ENCODE results near the gene RFX4.
"Not testable (repeated sequence)": the region's sequence is repeated elsewhere in the genome, so short reads cannot be mapped to it uniquely, and the experiment has no call there.

The RFX4 gene

DNA sequence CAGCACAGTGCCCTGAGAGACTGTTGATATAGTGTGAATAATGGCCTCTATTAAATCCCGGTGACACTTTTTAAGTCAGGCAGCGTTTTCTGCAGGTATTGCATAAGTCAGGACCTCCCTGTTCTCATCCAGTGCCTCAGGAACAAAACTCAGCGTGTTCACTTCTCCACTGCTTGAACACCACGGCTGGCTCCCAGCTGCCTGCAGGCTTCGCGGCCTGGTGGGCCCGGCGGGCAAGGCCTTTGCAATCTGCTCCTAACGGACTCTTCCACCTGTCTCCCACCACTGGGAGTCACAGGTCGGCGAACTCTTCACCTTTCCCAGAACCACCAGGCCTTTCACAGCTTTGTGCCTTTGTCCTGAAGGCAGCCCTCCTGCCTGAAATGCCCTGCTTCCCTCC lies 18.7 kb downstream of the RFX4 start:
- Histone ChIP-seq H3K36me3 (ENCODE audit: insufficient read depth) (no peaks in the 10 kb centered on the region), H4K20me1 (ENCODE audit: insufficient read depth) (no peaks in the 10 kb centered on the region), H3K79me2 (ENCODE audit: insufficient read depth, low read depth) (no peaks in the 10 kb centered on the region), H3K27me3 (ENCODE audit: insufficient read depth, low read depth) (no peaks in the 10 kb centered on the region), H3K4me1 (ENCODE audit: low read depth, poor library complexity, severe bottlenecking) (no peaks in the 10 kb centered on the region), H3K27ac (no peak overlapping the region), H3K4me2 (no peak overlapping the region), H3K4me3 (IDR thresholded peaks at IDR 0.05; ENCODE audit: insufficient read depth, low read depth, low read length) (no peak overlapping the region), H3K9ac (no peak overlapping the region), H2AFZ (ENCODE audit: low read depth) (no peak overlapping the region)
- TF ChIP-seq, protein P1, sequence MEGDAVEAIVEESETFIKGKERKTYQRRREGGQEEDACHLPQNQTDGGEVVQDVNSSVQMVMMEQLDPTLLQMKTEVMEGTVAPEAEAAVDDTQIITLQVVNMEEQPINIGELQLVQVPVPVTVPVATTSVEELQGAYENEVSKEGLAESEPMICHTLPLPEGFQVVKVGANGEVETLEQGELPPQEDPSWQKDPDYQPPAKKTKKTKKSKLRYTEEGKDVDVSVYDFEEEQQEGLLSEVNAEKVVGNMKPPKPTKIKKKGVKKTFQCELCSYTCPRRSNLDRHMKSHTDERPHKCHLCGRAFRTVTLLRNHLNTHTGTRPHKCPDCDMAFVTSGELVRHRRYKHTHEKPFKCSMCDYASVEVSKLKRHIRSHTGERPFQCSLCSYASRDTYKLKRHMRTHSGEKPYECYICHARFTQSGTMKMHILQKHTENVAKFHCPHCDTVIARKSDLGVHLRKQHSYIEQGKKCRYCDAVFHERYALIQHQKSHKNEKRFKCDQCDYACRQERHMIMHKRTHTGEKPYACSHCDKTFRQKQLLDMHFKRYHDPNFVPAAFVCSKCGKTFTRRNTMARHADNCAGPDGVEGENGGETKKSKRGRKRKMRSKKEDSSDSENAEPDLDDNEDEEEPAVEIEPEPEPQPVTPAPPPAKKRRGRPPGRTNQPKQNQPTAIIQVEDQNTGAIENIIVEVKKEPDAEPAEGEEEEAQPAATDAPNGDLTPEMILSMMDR (conservative IDR thresholded peaks at IDR 0.05; ENCODE audit: low read depth, low read length) = no peak

DNA sequence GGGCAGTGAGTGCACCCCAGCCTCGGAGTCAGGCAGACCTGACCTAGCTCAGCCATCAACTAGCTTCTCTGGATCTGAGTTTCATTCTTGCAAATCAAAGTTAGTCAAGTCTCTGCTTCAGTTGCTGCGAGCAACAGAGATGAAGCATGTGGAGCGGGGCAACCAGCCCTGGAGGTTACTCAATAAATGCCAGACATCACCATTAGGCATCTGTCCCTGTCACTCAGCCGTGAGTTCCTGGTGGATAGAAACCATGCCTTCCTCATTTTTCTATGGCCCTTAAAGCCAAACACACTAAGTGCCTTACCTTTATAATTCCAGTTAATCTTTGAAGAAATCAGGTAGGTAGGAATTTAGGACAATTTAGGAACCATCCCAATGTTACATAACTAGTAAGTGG lies 19.3 kb downstream of the RFX4 start:
- TF ChIP-seq, protein P1 (conservative IDR thresholded peaks at IDR 0.05; ENCODE audit: low read depth, low read length) = no peak
- no peaks in the 10 kb centered on the region for H3K4me1 ChIP-seq (ENCODE audit: low read depth, poor library complexity, severe bottlenecking)
- H3K27me3 ChIP-seq (ENCODE audit: insufficient read depth, low read depth) = no peaks in the 10 kb centered on the region
- H3K9ac ChIP-seq = no peak overlapping the region
- H2AFZ ChIP-seq (ENCODE audit: low read depth) = no peak overlapping the region
- H3K79me2 ChIP-seq (ENCODE audit: insufficient read depth, low read depth) = no peaks in the 10 kb centered on the region
- no peaks in the 10 kb centered on the region for H3K36me3 ChIP-seq (ENCODE audit: insufficient read depth)
- H4K20me1 ChIP-seq (ENCODE audit: insufficient read depth) = no peaks in the 10 kb centered on the region
- H3K27ac ChIP-seq = no peak overlapping the region
- no peak overlapping the region for H3K4me2 ChIP-seq
- H3K4me3 ChIP-seq (IDR thresholded peaks at IDR 0.05; ENCODE audit: insufficient read depth, low read depth, low read length) = no peak overlapping the region

DNA sequence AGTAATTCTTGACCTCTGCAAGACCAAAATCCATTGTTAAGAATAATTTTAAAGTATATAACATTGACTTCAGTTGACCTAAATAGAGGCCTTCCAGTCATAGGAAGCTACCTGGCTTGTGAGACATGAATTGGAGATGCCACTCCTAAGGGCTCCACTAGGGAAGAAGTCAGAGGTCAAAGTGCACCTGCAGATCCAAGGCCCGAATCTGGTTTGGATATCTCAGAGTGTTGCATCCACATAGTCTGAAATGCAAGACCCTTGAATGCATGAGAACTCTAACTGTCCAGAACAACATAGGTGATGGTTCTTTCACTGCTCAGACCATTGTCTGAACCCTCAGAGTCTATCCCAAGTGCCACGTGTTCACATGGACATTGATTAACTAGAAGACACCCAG lies 22.4 kb downstream of the RFX4 start:
- Histone ChIP-seq H2AFZ (ENCODE audit: low read depth) (no peak overlapping the region), H3K36me3 (ENCODE audit: insufficient read depth) (no peaks in the 10 kb centered on the region), H3K27ac (no peak overlapping the region), H3K4me2 (no peak overlapping the region), H3K4me1 (ENCODE audit: low read depth, poor library complexity, severe bottlenecking) (no peaks in the 10 kb centered on the region), H3K79me2 (ENCODE audit: insufficient read depth, low read depth) (no peaks in the 10 kb centered on the region), H4K20me1 (ENCODE audit: insufficient read depth) (no peaks in the 10 kb centered on the region), H3K9ac (no peak overlapping the region), H3K27me3 (ENCODE audit: insufficient read depth, low read depth) (no peaks in the 10 kb centered on the region), H3K4me3 (IDR thresholded peaks at IDR 0.05; ENCODE audit: insufficient read depth, low read depth, low read length) (no peak overlapping the region)
- TF ChIP-seq, protein P1 (conservative IDR thresholded peaks at IDR 0.05; ENCODE audit: low read depth, low read length) = no peak

DNA sequence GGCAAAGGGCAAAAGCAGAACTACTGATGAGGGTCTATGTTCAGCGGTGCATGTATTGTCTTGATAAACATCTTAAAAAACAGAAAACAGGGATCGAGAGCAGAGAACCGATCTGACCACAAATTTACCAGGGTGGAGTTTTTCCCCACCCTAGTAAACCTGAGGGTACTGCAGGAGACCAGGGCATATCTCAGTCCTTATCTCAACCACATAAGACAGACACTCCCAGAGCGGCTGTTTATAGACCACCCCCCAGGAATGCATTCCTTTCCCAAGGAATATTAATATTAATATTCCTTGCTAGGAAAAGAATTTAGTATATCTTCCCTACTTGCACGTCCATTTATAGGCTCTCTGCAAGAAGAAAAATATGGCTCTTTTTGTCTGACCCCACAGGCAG lies 37.8 kb downstream of the RFX4 start:
- H3K4me1 ChIP-seq (ENCODE audit: low read depth, poor library complexity, severe bottlenecking); H3K27me3 ChIP-seq (ENCODE audit: insufficient read depth, low read depth); H3K27ac ChIP-seq; H3K36me3 ChIP-seq (ENCODE audit: insufficient read depth); H3K79me2 ChIP-seq (ENCODE audit: insufficient read depth, low read depth); H3K4me2 ChIP-seq; H2AFZ ChIP-seq (ENCODE audit: low read depth); H4K20me1 ChIP-seq (ENCODE audit: insufficient read depth); H3K4me3 ChIP-seq (IDR thresholded peaks at IDR 0.05; ENCODE audit: insufficient read depth, low read depth, low read length); H3K9ac ChIP-seq: not testable (repeated sequence)

DNA sequence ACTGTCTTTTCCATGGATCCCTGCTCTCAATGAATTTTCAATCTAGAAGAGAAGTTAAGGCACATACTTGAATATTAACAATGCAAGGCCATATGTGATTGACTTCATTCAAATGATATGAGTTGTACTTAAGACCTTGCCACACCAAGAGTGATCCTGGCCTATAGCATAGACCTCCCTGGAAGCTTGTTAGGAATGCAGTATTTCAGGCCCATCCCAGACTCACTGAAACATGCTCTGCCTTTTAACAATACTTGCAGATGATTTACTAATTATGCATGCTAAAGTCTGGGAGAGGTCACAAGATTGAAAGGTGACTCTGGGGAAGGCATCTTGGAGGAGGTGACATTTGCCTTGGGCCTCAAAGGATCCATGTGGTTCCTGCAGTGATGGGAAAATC lies 43.2 kb downstream of the RFX4 start:
- no peaks in the 10 kb centered on the region for H3K36me3 ChIP-seq (ENCODE audit: insufficient read depth)
- TF ChIP-seq, protein P1 (conservative IDR thresholded peaks at IDR 0.05; ENCODE audit: low read depth, low read length) = no peak
- no peak overlapping the region for H3K9ac ChIP-seq
- H2AFZ ChIP-seq (ENCODE audit: low read depth) = no peak overlapping the region
- no peaks in the 10 kb centered on the region for H3K27me3 ChIP-seq (ENCODE audit: insufficient read depth, low read depth)
- no peaks in the 10 kb centered on the region for H3K4me1 ChIP-seq (ENCODE audit: low read depth, poor library complexity, severe bottlenecking)
- no peak overlapping the region for H3K4me3 ChIP-seq (IDR thresholded peaks at IDR 0.05; ENCODE audit: insufficient read depth, low read depth, low read length)
- no peak overlapping the region for H3K4me2 ChIP-seq
- no peak overlapping the region for H3K27ac ChIP-seq
- no peaks in the 10 kb centered on the region for H3K79me2 ChIP-seq (ENCODE audit: insufficient read depth, low read depth)
- H4K20me1 ChIP-seq (ENCODE audit: insufficient read depth) = no peaks in the 10 kb centered on the region

Data from KMS-11 (cell line).